Measurements from ENCODE around the gene CNR2.

GRCh38 chr1:23827717-23828116 lies 85.4 kb downstream of the CNR2 start:
- TF ChIP-seq CTCF (IDR thresholded peaks at IDR 0.05) (no peak), RFX5 (IDR thresholded peaks at IDR 0.05) (no peak), MAX (IDR thresholded peaks at IDR 0.05) (no peak), SMC3 (IDR thresholded peaks at IDR 0.05) (no peak), NR3C1 (IDR thresholded peaks at IDR 0.05) (no peak), POLR2A (IDR thresholded peaks at IDR 0.05; ENCODE audit: low read length) (no peak)

Measured in A549 (cell line).